ENCODE results near the gene ZNF768. TPM values are rescaled to one million over a fixed set of nuclear protein-coding genes. Genes with fewer than 3 reads are reported as not detected.
A peak's percentile ranks its signal among the peaks of the same experiment; 100 is the strongest.

Gene ZNF768
- total and polyA plus RNA-seq, 2 experiments from 2014 or later = 25.2 to 37.6 TPM

DNA sequence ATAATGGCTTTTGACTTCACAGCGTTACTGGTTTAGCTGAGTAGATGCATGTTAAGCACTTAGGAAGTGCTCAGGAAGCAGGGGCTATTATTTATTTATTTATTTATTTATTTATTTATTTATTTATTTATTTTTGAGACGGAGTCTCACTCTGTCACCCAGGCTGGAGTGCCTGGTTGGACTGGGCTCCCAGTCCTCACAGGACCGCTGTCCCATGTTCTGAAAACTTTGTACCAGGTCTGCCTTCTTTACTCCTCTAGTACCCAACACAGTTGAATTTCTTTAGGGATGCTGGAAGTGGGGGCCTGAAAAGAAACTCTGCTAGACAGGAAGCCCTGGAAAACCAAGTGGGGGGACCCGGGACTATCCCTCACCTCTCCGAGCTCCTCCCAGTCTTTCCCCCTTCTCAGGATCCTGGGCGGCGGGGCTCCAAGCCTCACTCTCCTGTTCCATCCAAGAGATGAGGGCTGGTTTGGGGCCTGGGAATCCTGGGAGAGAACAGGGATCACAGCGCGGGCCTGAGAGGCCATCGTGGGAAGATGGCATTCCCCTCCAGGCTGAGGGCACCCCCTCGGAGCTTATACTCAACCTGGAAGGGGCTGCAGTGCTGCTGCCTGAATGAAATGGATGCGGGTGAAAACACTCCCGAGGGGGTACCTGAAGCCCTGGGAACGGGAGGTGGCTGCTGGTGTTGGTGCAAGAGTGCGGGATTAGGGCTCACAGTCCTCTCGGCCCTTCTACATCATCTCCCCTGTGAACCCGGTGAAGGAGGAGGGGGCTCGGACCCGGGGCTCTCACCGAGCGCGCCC is 44.5 kb upstream of the ZNF768 start:
- DNase-seq (ENCODE audit: low spot score) = peak; percentile 60
- no peak for TF ChIP-seq EZH2 (IDR thresholded peaks at IDR 0.05; ENCODE audit: borderline replicate concordance)
- no peak for TF ChIP-seq CTCF (IDR thresholded peaks at IDR 0.05; ENCODE audit: poor library complexity)
- TF ChIP-seq EZH2phosphoT487 (IDR thresholded peaks at IDR 0.05; ENCODE audit: low read depth, severe bottlenecking, unreplicated experiment) = no peak
- Histone ChIP-seq H3K9me3 (ENCODE audit: low read depth) (no peaks in the 10 kb centered on the region), H3K27me3 (no peaks in the 10 kb centered on the region), H3K27ac (peak overlapping the region; percentile 90), H3K4me1 (ENCODE audit: insufficient read depth) (peaks cover 11% of the 10 kb centered on the region), H4K20me1 (ENCODE audit: insufficient read depth, poor library complexity, severe bottlenecking) (no peaks in the 10 kb centered on the region), H3K36me3 (replicated peaks; ENCODE audit: insufficient read depth, low read depth) (no peaks in the 10 kb centered on the region), H2AFZ (peak overlapping the region; percentile 20), H3K4me3 (peak overlapping the region; percentile 7), H3K9me2 (replicated peaks; ENCODE audit: insufficient read depth) (no peaks in the 10 kb centered on the region), H3K79me2 (peaks cover 11% of the 10 kb centered on the region), H3K4me2 (peak overlapping the region; percentile 93)
- WGBS (ENCODE audit: low lambda C conversion rate, missing lambda C conversion rate) = 15% methylated on average over 22 of the region's 22 CpGs

DNA sequence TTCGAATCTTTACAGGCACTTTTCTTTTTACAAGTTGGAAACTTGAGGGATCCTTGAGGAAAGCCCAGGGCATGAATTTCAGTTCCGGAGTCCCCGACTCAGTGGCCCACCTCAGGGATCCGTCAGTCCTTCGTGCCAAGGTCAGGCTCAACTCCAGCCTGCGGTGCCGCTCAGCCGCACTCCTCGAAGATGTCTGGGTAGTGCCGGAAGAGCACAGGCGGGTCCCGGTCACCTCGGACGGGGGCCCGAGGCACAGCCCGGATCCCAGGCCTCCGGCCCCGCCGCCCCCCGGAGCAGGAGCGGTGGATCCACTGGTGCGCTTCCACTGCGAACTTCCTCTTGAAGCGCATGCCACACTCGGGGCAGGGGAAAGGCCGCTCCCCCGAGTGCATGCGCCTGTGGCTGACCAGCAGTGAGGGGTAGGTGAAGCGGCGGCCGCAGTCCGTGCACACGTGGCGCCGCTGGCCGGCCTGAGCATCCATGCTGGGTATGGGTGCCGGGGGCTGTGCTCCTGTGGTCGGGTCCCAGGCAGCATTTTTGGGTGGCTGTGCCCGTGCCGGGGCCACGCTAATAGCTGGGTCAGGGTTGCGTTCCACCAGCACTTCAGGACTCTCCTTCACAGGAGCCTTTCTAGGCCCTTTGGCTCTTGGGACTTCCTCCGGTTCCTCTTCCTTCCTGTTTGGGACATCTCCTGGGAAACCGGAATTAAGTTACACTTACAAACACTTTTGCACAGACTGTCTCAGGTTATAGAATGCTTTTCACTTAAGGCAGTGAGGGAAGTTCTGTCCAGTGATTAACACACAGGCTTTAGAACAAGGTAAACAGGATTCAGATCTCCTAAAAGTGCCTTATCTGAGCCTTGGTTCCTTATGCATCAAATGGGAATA is 43.6 kb upstream of the ZNF768 start:
- Histone ChIP-seq H3K9me3 (ENCODE audit: low read depth) (no peaks in the 10 kb centered on the region), H2AFZ (no peak overlapping the region), H4K20me1 (ENCODE audit: insufficient read depth, poor library complexity, severe bottlenecking) (no peaks in the 10 kb centered on the region), H3K27me3 (no peaks in the 10 kb centered on the region), H3K79me2 (peaks cover 11% of the 10 kb centered on the region), H3K4me3 (no peak overlapping the region), H3K4me2 (peak overlapping the region; percentile 93), H3K9me2 (replicated peaks; ENCODE audit: insufficient read depth) (no peaks in the 10 kb centered on the region), H3K4me1 (ENCODE audit: insufficient read depth) (peaks cover 11% of the 10 kb centered on the region), H3K27ac (peak overlapping the region; percentile 90), H3K36me3 (replicated peaks; ENCODE audit: insufficient read depth, low read depth) (no peaks in the 10 kb centered on the region)
- 94% methylated on average over 43 of the region's 44 CpGs for WGBS (ENCODE audit: low lambda C conversion rate, missing lambda C conversion rate)
- TF ChIP-seq CTCF (IDR thresholded peaks at IDR 0.05; ENCODE audit: poor library complexity) (no peak), EZH2phosphoT487 (IDR thresholded peaks at IDR 0.05; ENCODE audit: low read depth, severe bottlenecking, unreplicated experiment) (no peak), EZH2 (IDR thresholded peaks at IDR 0.05; ENCODE audit: borderline replicate concordance) (no peak)
- DNase-seq (ENCODE audit: low spot score) = no peak

- Histone ChIP-seq H3K27me3 (no peaks in the 10 kb centered on the region), H2AFZ (no peak overlapping the region), H3K27ac (no peak overlapping the region), H3K4me1 (ENCODE audit: insufficient read depth) (peaks cover 11% of the 10 kb centered on the region), H4K20me1 (ENCODE audit: insufficient read depth, poor library complexity, severe bottlenecking) (no peaks in the 10 kb centered on the region), H3K4me3 (no peak overlapping the region), H3K79me2 (peaks cover 11% of the 10 kb centered on the region), H3K9me2 (replicated peaks; ENCODE audit: insufficient read depth) (no peaks in the 10 kb centered on the region), H3K9me3 (ENCODE audit: low read depth) (no peaks in the 10 kb centered on the region), H3K36me3 (replicated peaks; ENCODE audit: insufficient read depth, low read depth) (no peaks in the 10 kb centered on the region), H3K4me2 (no peak overlapping the region)
- TF ChIP-seq EZH2phosphoT487 (IDR thresholded peaks at IDR 0.05; ENCODE audit: low read depth, severe bottlenecking, unreplicated experiment) (no peak), CTCF (IDR thresholded peaks at IDR 0.05; ENCODE audit: poor library complexity) (no peak), EZH2 (IDR thresholded peaks at IDR 0.05; ENCODE audit: borderline replicate concordance) (no peak)
- DNase-seq (ENCODE audit: low spot score) = no peak
- 100% methylated on average over 3 of the region's 3 CpGs for WGBS (ENCODE audit: low lambda C conversion rate, missing lambda C conversion rate)
These were observed 42.9 kb upstream of the ZNF768 start for GRCh38 chr16:30569281-30569680.

All from hepatocyte (in vitro differentiated cells).